Sigmoid colon (tissue), 7 donors: ENCODE results near the gene HERC3. TPM values are rescaled to one million over a fixed set of nuclear protein-coding genes. Genes with fewer than 3 reads are reported as not detected.

Source experiments
- DNase-seq: peaks from one replicate; pipeline ENCODE4 v3.0.0-alpha.2; 2019
- H3K27ac ChIP-seq, 4 donors: fragments of 200-600 bp; sonication (generic); one replicate each; pipeline ENCODE4 v1.5.1; 2016 to 2019; ENCODE audit warnings: mild to moderate bottlenecking in 1 of 4
- H3K27me3 ChIP-seq, 3 donors: fragments of 200-600 bp; sonication (generic); one replicate each; pipeline ENCODE4 v1.5.1; 2019; ENCODE audit warnings: mild to moderate bottlenecking in 1 of 3
- H3K36me3 ChIP-seq, 4 donors: fragments of 200-600 bp; sonication (generic); one replicate each; pipeline ENCODE4 v1.5.1; 2016 to 2019
- H3K4me1 ChIP-seq, 4 donors: fragments of 200-600 bp; sonication (generic); one replicate each; pipeline ENCODE4 v1.5.1; 2017 to 2019
- H3K4me3 ChIP-seq, 4 donors: fragments of 200-600 bp; sonication (generic); one replicate each; pipeline ENCODE4 v1.5.1; 2017 to 2019; ENCODE audit warnings: mild to moderate bottlenecking in 2 of 4, moderate library complexity in 1 of 4
- H3K9me3 ChIP-seq, 4 donors: fragments of 200-600 bp in 3 of 4; sonication (generic) in 3 of 4; one replicate each; pipeline versions ENCODE4 v1.5.1 to v1.6.1; 2013 to 2019
- CTCF ChIP-seq, 4 experiments: fragments of 450-650 bp in 3 of 4; fragments of 200-600 bp in 1 of 4; IDR thresholded peaks; one replicate each; pipeline ENCODE4 v1.5.1; 2016 to 2019; ENCODE audit warnings: antibody characterized with exemption in 4 of 4, mild to moderate bottlenecking in 3 of 4, moderate library complexity in 2 of 4
- EP300 ChIP-seq, 4 donors: sonication (generic); formaldehyde crosslinking; IDR thresholded peaks; one replicate each; pipeline ENCODE4 v1.6.1; 2017; ENCODE audit warnings: antibody characterized with exemption in 4 of 4
- POLR2A ChIP-seq, 2 donors: fragments of 450-650 bp; IDR thresholded peaks; one replicate each; pipeline ENCODE4 v1.6.1; 2016; ENCODE audit warnings: antibody characterized with exemption in 2 of 2, mild to moderate bottlenecking in 2 of 2, moderate library complexity in 2 of 2
- POLR2AphosphoS5 ChIP-seq, 4 donors: sonication (generic); formaldehyde crosslinking; IDR thresholded peaks; one replicate each; pipeline ENCODE4 v1.6.1; 2017; ENCODE audit warnings: antibody characterized with exemption in 4 of 4
- WGBS, 2 donors: extraction: QIAGEN DNeasy Blood & Tissue Kit; methylation state at CpG; one replicate each; pipeline ENCODE4 v1.1.7; 2013; 5-methylcytosine and 5-hydroxymethylcytosine counted together
- intact Hi-C: fragments of 100-400 bp; cut with DNase I; formaldehyde crosslinking; loops from one replicate; pipeline ENCODE4 v1.15.1; 2023
- polyA plus RNA-seq, 3 donors: library from polyadenylated mRNA; stranded (reverse); fragments of 200-250 nt; gene quantifications; one replicate each; pipeline ENCODE4 v1.2.3, GENCODE V29; 2013
- total RNA-seq, 4 donors: library from RNA; depleted of rRNA; stranded (reverse); fragments of >200 nt; gene quantifications; one replicate each; pipeline ENCODE4 v1.1.0, GENCODE V29; 2016
- donor health status: healthy with polysubstance abuse.
- donor health status: Bipolar disorder and iron deficiency.
- donor health status: healthy.

HERC3 gene
- total and polyA plus RNA-seq, 7 donors = 12.2 to 44.9 (median 34.6) TPM

- Histone ChIP-seq H3K36me3 (peaks cover 20 to 80% (median 43%) of the 10 kb centered on the region in 4 donors), H3K27me3 (no peaks in the 10 kb centered on the region), H3K4me3 (no peak overlapping the region), H3K4me1 (peaks cover 0 to 14% (median 12%) of the 10 kb centered on the region in 4 donors), H3K9me3 (no peaks in the 10 kb centered on the region), H3K27ac (no peak overlapping the region)
- DNase-seq = no peak
- TF ChIP-seq POLR2A (IDR thresholded peaks at IDR 0.05) = no peak
- TF ChIP-seq EP300 (IDR thresholded peaks at IDR 0.05) = no peak
- no peak for TF ChIP-seq POLR2AphosphoS5 (IDR thresholded peaks at IDR 0.05)
- no peak for TF ChIP-seq CTCF (IDR thresholded peaks at IDR 0.05)
- 96 to 97% methylated on average over 7 of the region's 7 CpGs for WGBS, 2 donors
- intact Hi-C loops = no loop called here
Measured at GRCh38 chr4:88747351-88747750, 155.1 kb downstream of the HERC3 start.

GRCh38 chr4:88750369-88750768 lies 158.1 kb downstream of the HERC3 start:
- WGBS, 2 donors = 95 to 96% methylated on average over 10 of the region's 10 CpGs

GRCh38 chr4:88751258-88752075 lies 159.2 kb downstream of the HERC3 start:
- 92 to 94% methylated on average over 7 of the region's 7 CpGs for WGBS, 2 donors

More at GRCh38 chr4:88750369-88750768, 158.1 kb downstream of the HERC3 start:
- H3K4me1 ChIP-seq = peaks cover 0 to 13% (median 11%) of the 10 kb centered on the region in 4 donors
- intact Hi-C loops = no loop called here
- no peak overlapping the region for H3K27ac ChIP-seq
- no peaks in the 10 kb centered on the region for H3K9me3 ChIP-seq
- TF ChIP-seq POLR2A (IDR thresholded peaks at IDR 0.05) = no peak
- no peak for TF ChIP-seq POLR2AphosphoS5 (IDR thresholded peaks at IDR 0.05)
- TF ChIP-seq CTCF (IDR thresholded peaks at IDR 0.05) = no peak
- TF ChIP-seq EP300 (IDR thresholded peaks at IDR 0.05) = no peak
- no peak for DNase-seq
- H3K4me3 ChIP-seq = no peak overlapping the region
- H3K36me3 ChIP-seq = peaks cover 20 to 84% (median 44%) of the 10 kb centered on the region in 4 donors
- H3K27me3 ChIP-seq = no peaks in the 10 kb centered on the region

GRCh38 chr4:88752076-88752463 lies 159.8 kb downstream of the HERC3 start:
- H3K36me3 ChIP-seq = peaks cover 20 to 69% (median 38%) of the 10 kb centered on the region in 4 donors
- no peak overlapping the region for H3K4me3 ChIP-seq
- intact Hi-C loops = no loop called here
- no peaks in the 10 kb centered on the region for H3K9me3 ChIP-seq
- no peak overlapping the region for H3K27ac ChIP-seq
- 82 to 86% methylated on average over 4 of the region's 4 CpGs for WGBS, 2 donors
- H3K27me3 ChIP-seq = no peaks in the 10 kb centered on the region
- DNase-seq = no peak
- peaks cover 0 to 6% (median 0%) of the 10 kb centered on the region in 4 donors for H3K4me1 ChIP-seq
- TF ChIP-seq POLR2AphosphoS5 (IDR thresholded peaks at IDR 0.05) = no peak
- no peak for TF ChIP-seq CTCF (IDR thresholded peaks at IDR 0.05)
- no peak for TF ChIP-seq POLR2A (IDR thresholded peaks at IDR 0.05)
- no peak for TF ChIP-seq EP300 (IDR thresholded peaks at IDR 0.05)

More at GRCh38 chr4:88751258-88752075, 159.2 kb downstream of the HERC3 start:
- Histone ChIP-seq H3K9me3 (no peaks in the 10 kb centered on the region), H3K27me3 (no peaks in the 10 kb centered on the region), H3K27ac (no peak overlapping the region), H3K36me3 (peaks cover 20 to 75% (median 40%) of the 10 kb centered on the region in 4 donors), H3K4me1 (peaks cover 0 to 6% (median under 1%) of the 10 kb centered on the region in 4 donors), H3K4me3 (no peak overlapping the region)
- DNase-seq = no peak
- TF ChIP-seq POLR2AphosphoS5 (IDR thresholded peaks at IDR 0.05) = no peak
- TF ChIP-seq POLR2A (IDR thresholded peaks at IDR 0.05) = no peak
- no peak for TF ChIP-seq CTCF (IDR thresholded peaks at IDR 0.05)
- no peak for TF ChIP-seq EP300 (IDR thresholded peaks at IDR 0.05)
- intact Hi-C loops = no loop called here
